Measurements from ENCODE around the gene SLC35E1.
"Not testable (repeated sequence)": the region's sequence is repeated elsewhere in the genome, so short reads cannot be mapped to it uniquely, and the experiment has no call there.

Gene SLC35E1

GRCh38 chr19:16509141-16510061 is 62.8 kb downstream of the SLC35E1 start:
- TF ChIP-seq CTCF (IDR thresholded peaks at IDR 0.05; ENCODE audit: insufficient read depth, missing control alignments) = no peak
- DNase-seq (ENCODE audit: insufficient read length, low spot score) = no peak
- no peak for FAIRE-seq

GRCh38 chr19:16508546-16508945 is 63.7 kb downstream of the SLC35E1 start:
- FAIRE-seq (no peak), DNase-seq (ENCODE audit: insufficient read length, low spot score) (no peak)
- no peak for TF ChIP-seq CTCF (IDR thresholded peaks at IDR 0.05; ENCODE audit: insufficient read depth, missing control alignments)

GRCh38 chr19:16506961-16507360 is 65.3 kb downstream of the SLC35E1 start:
- no peak for TF ChIP-seq CTCF (IDR thresholded peaks at IDR 0.05; ENCODE audit: insufficient read depth, missing control alignments)
- DNase-seq (ENCODE audit: insufficient read length, low spot score) (no peak), FAIRE-seq (no peak)

- not testable (repeated sequence) for FAIRE-seq; DNase-seq (ENCODE audit: insufficient read length, low spot score)
These were observed 66.1 kb downstream of the SLC35E1 start for GRCh38 chr19:16506161-16506560.

- DNase-seq (ENCODE audit: insufficient read length, low spot score) = no peak
- FAIRE-seq = no peak
- no peak for TF ChIP-seq CTCF (IDR thresholded peaks at IDR 0.05; ENCODE audit: insufficient read depth, missing control alignments)
These were observed 67.9 kb downstream of the SLC35E1 start for GRCh38 chr19:16504271-16504670.
